ENCODE measurements around the gene OTUB2. TPM values are rescaled to one million over a fixed set of nuclear protein-coding genes. Genes with fewer than 3 reads are reported as not detected.

Gene OTUB2
- total and polyA plus RNA-seq, 2 of the 8 experiments (the other 6 are each of a cell fraction or from before 2014, with no cell fraction given): 2.2 to 4.2 TPM

- no peak for DNase-seq (ENCODE audit: low read depth in 1 of 2, low spot score in 2 of 2)
- no peak for FAIRE-seq
Measured at GRCh38 chr14:94004015-94004414, 22.1 kb upstream of the OTUB2 start.

More at GRCh38 chr14:94004015-94004414, 22.1 kb upstream of the OTUB2 start:
- no peak overlapping the region for H4K91ac ChIP-seq (replicated peaks; ENCODE audit: insufficient read length, low read length)
- CTCF ChIA-PET (ENCODE audit: partially characterized antibody): interaction anchor here (0.6 to 20.5 kb wide), 24 partner anchors 8 to 345 kb away, joined by 3 to 484 read pairs (median 6); partner anchors contain the start of gene OTUB2
- H2AK5ac ChIP-seq (ENCODE audit: low read depth, low read length): no peak overlapping the region
- peaks cover 3% of the 10 kb centered on the region; the same call in 1 of the 2 replicates for H3K23me2 ChIP-seq (ENCODE audit: low read depth, low read length)
- H3K27ac ChIP-seq (ENCODE audit: low read depth, low read length): no peak overlapping the region
- H3K56ac ChIP-seq (replicated peaks; ENCODE audit: insufficient read length, low read depth, low read length): no peak overlapping the region
- WGBS, 2 experiments (ENCODE audit: extremely low coverage in 1 of 2, insufficient coverage in 1 of 2, insufficient read length in 1 of 2, insufficient replicate concordance in 2 of 2, low coverage in 1 of 2, low lambda C conversion rate in 2 of 2, missing lambda C conversion rate in 1 of 2): 88% methylated on average over 8 of the region's 8 CpGs; no CpG with 5 or more reads in 1 of the 2 experiments
- H3K27me3 ChIP-seq (replicated peaks in 1 of 4; ENCODE audit: control insufficient read depth in 3 of 4, extremely low read depth in 1 of 4, insufficient read depth in 3 of 4, low read length in 3 of 4): 0 out of 7 replicates have a peak, but pooled peaks cover 0 to 2% (median 0%) of the 10 kb centered on the region in 4 experiments
- H2BK5ac ChIP-seq (ENCODE audit: low read depth, low read length): no peak overlapping the region
- no peaks in the 10 kb centered on the region for H3K36me3 ChIP-seq (ENCODE audit: control insufficient read depth in 2 of 4, insufficient read depth in 4 of 4, low read length in 3 of 4)
- peak overlapping the region; percentile 43; the same call in 1 of the 2 replicates for H2BK12ac ChIP-seq (ENCODE audit: low read depth, low read length)
- H3K79me1 ChIP-seq (ENCODE audit: low read depth, low read length): no peaks in the 10 kb centered on the region
- no peak overlapping the region for H2BK120ac ChIP-seq (replicated peaks; ENCODE audit: low read depth, low read length)
- no peak overlapping the region for H3K14ac ChIP-seq (ENCODE audit: insufficient read length)
- H3K9me3 ChIP-seq (ENCODE audit: insufficient read depth in 2 of 2, low read depth in 1 of 2, low read length in 1 of 2): no peaks in the 10 kb centered on the region
- H2BK20ac ChIP-seq (ENCODE audit: low read length): no peak overlapping the region
- H2BK15ac ChIP-seq (ENCODE audit: low read length): no peak overlapping the region
- no peak overlapping the region for H3K23ac ChIP-seq (ENCODE audit: insufficient read length)
- no peak overlapping the region for H4K8ac ChIP-seq (ENCODE audit: extremely low read depth, insufficient read depth, low read length)
- no peak overlapping the region for H4K5ac ChIP-seq (ENCODE audit: insufficient read length, low read depth, low read length)
- no peaks in the 10 kb centered on the region for H3K79me2 ChIP-seq (ENCODE audit: control insufficient read depth in 1 of 2, insufficient read depth in 2 of 2, low read length in 2 of 2)
- peaks cover 0 to 2% of the 10 kb centered on the region in 2 experiments for H4K20me1 ChIP-seq (replicated peaks in 1 of 2; ENCODE audit: control insufficient read depth in 1 of 2, insufficient read depth in 2 of 2, low read length in 2 of 2)
- H3K4me2 ChIP-seq (ENCODE audit: insufficient read depth in 1 of 2, low read depth in 2 of 2, low read length in 2 of 2): no peak overlapping the region
- POLR2A ChIA-PET (ENCODE audit: partially characterized antibody): no interaction called here
- H3K18ac ChIP-seq (ENCODE audit: extremely low read depth, low read length): no peak overlapping the region
- TF ChIP-seq ATF2 (IDR thresholded peaks at IDR 0.05; ENCODE audit: low read length) (no peak), SP1 (IDR thresholded peaks at IDR 0.05; ENCODE audit: low read depth, low read length) (no peak), RAD21 (IDR thresholded peaks at IDR 0.05 in 1 of 2, conservative IDR thresholded peaks at IDR 0.05 in 1 of 2; ENCODE audit: low read depth in 2 of 2, low read length in 2 of 2) (no peak), RNF2 (IDR thresholded peaks at IDR 0.05; ENCODE audit: borderline replicate concordance, low read depth, low read length, missing control alignments, poor library complexity, severe bottlenecking) (no peak), TAF7 (optimal IDR thresholded peaks at IDR 0.05; ENCODE audit: borderline replicate concordance, low read depth, low read length) (no peak), POU5F1 (IDR thresholded peaks at IDR 0.05; ENCODE audit: low read depth, low read length) (no peak), GABPA (IDR thresholded peaks at IDR 0.05; ENCODE audit: borderline replicate concordance, insufficient read depth, low read length) (no peak), NANOG (IDR thresholded peaks at IDR 0.05; ENCODE audit: insufficient read depth, low read depth, low read length, poor library complexity, severe bottlenecking) (no peak), BACH1 (IDR thresholded peaks at IDR 0.05; ENCODE audit: low read length) (no peak)
- H3K9ac ChIP-seq (replicated peaks in 1 of 4; ENCODE audit: extremely low read depth in 1 of 4, low read depth in 3 of 4, low read length in 3 of 4): no peak overlapping the region
- H3K4me1 ChIP-seq (replicated peaks in 1 of 4; ENCODE audit: control insufficient read depth in 3 of 4, insufficient read depth in 4 of 4, low read length in 3 of 4): peaks cover 0 to 3% (median 0%) of the 10 kb centered on the region in 4 experiments; a peak in 1 of 7 replicates
- H3K4ac ChIP-seq (replicated peaks; ENCODE audit: insufficient read length, low read depth, low read length): no peak overlapping the region
- no peak overlapping the region for H2AFZ ChIP-seq (ENCODE audit: low read length)
- no peak overlapping the region for H3K4me3 ChIP-seq (ENCODE audit: extremely low read depth in 1 of 4, insufficient read depth in 2 of 4, low read depth in 3 of 4, low read length in 4 of 4)

All from H1 (cell line).